ENCODE measurements around the gene WSCD1. TPM values are rescaled to one million over a fixed set of nuclear protein-coding genes. Genes with fewer than 3 reads are reported as not detected.

WSCD1 gene
- total RNA-seq, 1 donor from 2014 or later, result 16.1 TPM

DNA sequence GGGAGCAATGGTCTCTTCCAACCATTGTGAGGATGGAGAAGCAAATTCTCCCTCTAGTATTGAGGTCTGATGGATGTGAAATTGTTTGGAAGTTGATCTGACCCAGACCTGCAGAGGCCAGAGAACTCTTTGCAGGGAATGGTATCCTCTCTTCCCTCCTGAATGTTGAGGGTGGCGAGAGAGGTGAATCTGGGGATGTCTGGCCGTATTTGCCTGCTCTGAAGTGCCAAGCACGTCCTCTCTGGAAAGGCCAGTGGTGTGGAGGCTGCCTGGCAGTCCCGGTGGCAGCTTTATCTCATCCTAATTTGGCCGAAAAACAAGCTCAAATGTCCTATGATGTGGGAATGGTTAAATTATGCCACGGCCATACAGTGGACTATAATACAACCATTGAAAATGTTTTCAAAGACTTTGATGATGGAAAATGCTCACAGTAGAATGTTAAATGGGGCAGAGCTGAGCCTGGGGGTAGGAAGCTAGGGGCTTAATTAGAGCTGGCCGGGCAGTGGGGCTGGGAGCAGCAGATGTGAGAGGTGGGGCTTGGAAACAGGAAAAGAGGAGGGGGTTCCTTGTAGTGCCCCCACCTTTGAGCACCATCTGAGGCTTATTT lies 30.8 kb downstream of the WSCD1 start:
- peaks cover 11% of the 10 kb centered on the region for H3K27me3 Mint-ChIP-seq
- H3K27ac Mint-ChIP-seq, result no peak overlapping the region
- H3K4me3 Mint-ChIP-seq, result no peak overlapping the region
- H3K4me1 Mint-ChIP-seq (ENCODE audit: unreplicated experiment), result peaks cover 7% of the 10 kb centered on the region
- no peaks in the 10 kb centered on the region for H3K9me3 Mint-ChIP-seq
- H3K36me3 Mint-ChIP-seq, result peaks cover 3% of the 10 kb centered on the region
- DNase-seq (ENCODE audit: extremely low spot score, unreplicated experiment), result no peak
- TF ChIP-seq, protein P1, sequence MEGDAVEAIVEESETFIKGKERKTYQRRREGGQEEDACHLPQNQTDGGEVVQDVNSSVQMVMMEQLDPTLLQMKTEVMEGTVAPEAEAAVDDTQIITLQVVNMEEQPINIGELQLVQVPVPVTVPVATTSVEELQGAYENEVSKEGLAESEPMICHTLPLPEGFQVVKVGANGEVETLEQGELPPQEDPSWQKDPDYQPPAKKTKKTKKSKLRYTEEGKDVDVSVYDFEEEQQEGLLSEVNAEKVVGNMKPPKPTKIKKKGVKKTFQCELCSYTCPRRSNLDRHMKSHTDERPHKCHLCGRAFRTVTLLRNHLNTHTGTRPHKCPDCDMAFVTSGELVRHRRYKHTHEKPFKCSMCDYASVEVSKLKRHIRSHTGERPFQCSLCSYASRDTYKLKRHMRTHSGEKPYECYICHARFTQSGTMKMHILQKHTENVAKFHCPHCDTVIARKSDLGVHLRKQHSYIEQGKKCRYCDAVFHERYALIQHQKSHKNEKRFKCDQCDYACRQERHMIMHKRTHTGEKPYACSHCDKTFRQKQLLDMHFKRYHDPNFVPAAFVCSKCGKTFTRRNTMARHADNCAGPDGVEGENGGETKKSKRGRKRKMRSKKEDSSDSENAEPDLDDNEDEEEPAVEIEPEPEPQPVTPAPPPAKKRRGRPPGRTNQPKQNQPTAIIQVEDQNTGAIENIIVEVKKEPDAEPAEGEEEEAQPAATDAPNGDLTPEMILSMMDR (conservative IDR thresholded peaks at IDR 0.05), result no peak

DNA sequence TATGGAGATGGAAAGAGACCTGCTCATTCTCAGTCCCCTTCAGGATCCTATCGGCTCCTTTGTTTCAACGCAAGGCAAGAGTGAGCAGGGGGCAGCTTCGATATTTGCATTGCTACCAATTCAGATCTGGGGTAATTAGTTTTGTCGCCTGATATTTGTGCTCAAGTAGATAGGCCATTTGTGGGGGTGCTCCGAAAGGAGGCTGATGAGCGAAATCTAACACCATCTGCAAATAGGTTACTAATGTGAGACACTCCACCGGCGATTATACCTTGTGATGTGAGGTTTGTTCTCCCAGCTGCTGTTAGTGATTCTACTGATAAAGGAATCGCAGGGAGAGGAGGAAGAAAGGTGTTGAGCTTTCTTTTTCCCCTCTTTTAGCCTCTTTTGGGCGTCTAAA lies 31.5 kb downstream of the WSCD1 start:
- Mint-ChIP-seq H3K27ac (no peak overlapping the region), H3K9me3 (no peaks in the 10 kb centered on the region), H3K4me1 (ENCODE audit: unreplicated experiment) (peaks cover 7% of the 10 kb centered on the region), H3K4me3 (no peak overlapping the region), H3K36me3 (peaks cover 3% of the 10 kb centered on the region), H3K27me3 (peaks cover 11% of the 10 kb centered on the region)
- TF ChIP-seq, protein P1 (conservative IDR thresholded peaks at IDR 0.05), result no peak
- DNase-seq (ENCODE audit: extremely low spot score, unreplicated experiment), result no peak

DNA sequence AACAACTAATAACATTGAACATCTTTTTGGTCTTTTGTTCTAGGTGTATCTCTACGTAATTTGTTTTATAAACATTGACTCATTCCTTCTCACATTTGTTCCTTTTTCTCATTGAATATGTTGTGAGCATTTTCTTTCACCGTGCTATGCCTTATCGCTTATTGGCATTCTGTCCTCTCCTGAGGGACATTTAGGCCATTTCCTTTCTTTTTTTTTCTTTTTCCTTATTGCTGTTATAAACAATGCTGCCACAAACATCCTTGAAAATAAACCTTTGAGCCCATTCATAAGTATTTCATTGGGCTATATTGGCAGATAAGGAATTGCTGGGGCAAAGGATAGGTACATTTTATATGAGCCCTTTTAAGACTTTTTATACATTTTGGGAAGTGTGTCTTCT lies 32.4 kb downstream of the WSCD1 start:
- H3K36me3 Mint-ChIP-seq, result peaks cover 3% of the 10 kb centered on the region
- TF ChIP-seq, protein P1 (conservative IDR thresholded peaks at IDR 0.05), result no peak
- peaks cover 7% of the 10 kb centered on the region for H3K4me1 Mint-ChIP-seq (ENCODE audit: unreplicated experiment)
- peaks cover 11% of the 10 kb centered on the region for H3K27me3 Mint-ChIP-seq
- no peaks in the 10 kb centered on the region for H3K9me3 Mint-ChIP-seq
- no peak overlapping the region for H3K27ac Mint-ChIP-seq
- no peak overlapping the region for H3K4me3 Mint-ChIP-seq
- no peak for DNase-seq (ENCODE audit: extremely low spot score, unreplicated experiment)

DNA sequence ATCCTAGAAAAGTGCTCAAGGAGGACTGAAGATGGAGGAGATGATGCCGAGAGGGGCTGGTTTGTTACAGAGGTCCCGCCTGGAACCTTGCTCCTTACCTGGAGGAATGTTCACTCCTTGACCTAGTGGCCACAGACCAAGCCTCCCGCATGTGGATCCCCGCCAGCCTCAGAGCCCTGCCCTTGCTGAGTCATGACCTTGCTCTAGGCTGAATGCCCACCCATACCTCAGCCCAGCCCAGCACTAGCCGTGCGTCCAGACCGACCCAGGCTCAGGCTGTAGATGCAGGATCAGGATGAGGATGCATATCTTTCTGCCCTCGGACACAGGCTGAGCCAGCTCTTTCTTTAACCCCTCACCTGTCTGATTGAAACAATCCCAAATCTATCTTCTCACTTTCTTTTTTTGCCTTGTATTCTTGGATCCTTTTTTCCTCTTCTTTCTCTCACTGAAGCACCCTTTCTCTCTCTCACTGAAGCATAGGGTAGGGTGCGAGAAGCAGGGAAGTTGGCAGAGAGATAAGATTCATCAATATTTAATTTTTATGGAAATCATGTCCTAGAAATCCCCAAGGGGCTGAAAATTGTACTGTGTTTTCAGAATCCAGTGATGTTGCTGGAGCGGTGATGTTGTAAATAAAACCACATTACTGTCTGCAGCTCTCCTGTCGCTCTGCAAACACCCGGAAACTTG lies 34.9 kb downstream of the WSCD1 start:
- no peak for DNase-seq (ENCODE audit: extremely low spot score, unreplicated experiment)
- no peak overlapping the region for H3K4me3 Mint-ChIP-seq
- H3K9me3 Mint-ChIP-seq, result no peaks in the 10 kb centered on the region
- H3K27me3 Mint-ChIP-seq, result peaks cover 11% of the 10 kb centered on the region
- no peaks in the 10 kb centered on the region for H3K4me1 Mint-ChIP-seq (ENCODE audit: unreplicated experiment)
- no peak overlapping the region for H3K27ac Mint-ChIP-seq
- TF ChIP-seq, protein P1 (conservative IDR thresholded peaks at IDR 0.05), result no peak
- no peaks in the 10 kb centered on the region for H3K36me3 Mint-ChIP-seq

DNA sequence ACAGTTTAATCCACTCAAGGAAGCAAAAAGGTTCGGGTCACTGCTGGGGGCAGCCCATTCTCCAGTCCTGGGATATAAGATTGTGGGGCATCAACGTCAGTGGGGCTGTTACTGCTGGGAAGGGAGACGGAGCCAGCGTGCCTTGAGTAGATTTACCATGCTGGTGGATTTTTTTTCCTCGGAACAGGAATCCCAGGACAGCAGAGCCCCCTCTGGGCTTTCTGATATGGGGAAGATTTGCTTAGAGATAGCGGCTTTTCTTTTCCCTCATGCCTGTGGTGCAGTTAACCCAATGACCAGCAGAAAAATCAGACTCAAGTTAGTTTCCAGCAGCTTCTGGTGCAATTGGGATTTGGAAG lies 35.4 kb downstream of the WSCD1 start:
- no peaks in the 10 kb centered on the region for H3K36me3 Mint-ChIP-seq
- H3K4me1 Mint-ChIP-seq (ENCODE audit: unreplicated experiment), result no peaks in the 10 kb centered on the region
- DNase-seq (ENCODE audit: extremely low spot score, unreplicated experiment), result no peak
- H3K27me3 Mint-ChIP-seq, result peaks cover 11% of the 10 kb centered on the region
- no peak overlapping the region for H3K4me3 Mint-ChIP-seq
- TF ChIP-seq, protein P1 (conservative IDR thresholded peaks at IDR 0.05), result no peak
- no peak overlapping the region for H3K27ac Mint-ChIP-seq
- no peaks in the 10 kb centered on the region for H3K9me3 Mint-ChIP-seq

All from type B pancreatic cell (in vitro differentiated cells).